ENCODE results near the gene KNCN. TPM values are rescaled to one million over a fixed set of nuclear protein-coding genes. Genes with fewer than 3 reads are reported as not detected.
A peak's percentile ranks its signal among the peaks of the same experiment; 100 is the strongest.

KNCN gene
- total RNA-seq, 1 donor from 2014 or later: not detected

DNA sequence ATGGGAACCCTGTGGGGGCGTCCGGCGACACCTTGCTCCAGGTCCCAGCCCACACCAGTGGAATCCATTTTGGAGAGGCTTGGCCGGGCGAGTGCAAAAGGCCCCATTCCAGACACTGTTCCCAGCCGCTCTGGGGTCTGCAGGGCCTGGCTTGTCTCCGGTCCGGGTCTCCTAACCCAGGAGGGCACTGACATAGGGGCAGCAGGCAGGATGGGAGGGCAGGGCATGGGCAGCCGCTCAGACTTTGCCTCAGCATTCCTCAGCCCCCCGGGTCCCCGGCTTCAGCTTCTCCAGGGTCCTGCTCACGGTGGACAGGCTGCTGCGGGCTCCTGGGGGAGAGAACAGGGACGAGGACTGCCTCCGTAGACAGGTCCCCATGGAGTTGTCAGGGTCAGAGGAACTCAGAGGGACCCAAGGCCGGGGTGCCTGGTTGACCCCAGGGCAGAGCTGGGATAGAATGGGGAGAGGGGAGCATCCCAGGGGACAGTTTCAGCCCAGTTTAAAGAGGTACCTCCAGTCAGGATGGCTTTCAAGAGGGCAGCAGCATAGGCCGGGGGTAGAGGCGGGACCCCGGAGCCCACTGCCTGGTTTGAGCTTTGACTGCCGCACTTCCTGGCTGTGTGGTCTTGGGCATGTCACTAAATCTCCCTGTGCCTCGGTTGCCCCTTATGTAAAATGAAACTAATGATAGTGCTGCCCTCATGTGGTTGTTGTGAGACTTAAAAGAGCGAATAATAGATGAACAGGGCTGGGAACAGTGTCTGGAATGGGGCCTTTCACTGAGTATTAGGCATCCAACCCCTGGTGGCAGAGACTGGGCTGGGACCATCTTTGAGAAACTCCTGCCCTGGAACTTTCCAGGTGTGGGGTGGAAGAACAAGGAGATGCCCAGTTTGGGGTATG is 3.7 kb downstream of the KNCN start:
- H3K27ac Mint-ChIP-seq: no peak overlapping the region
- H3K27me3 Mint-ChIP-seq: peaks cover 74% of the 10 kb centered on the region
- TF ChIP-seq, protein P1, sequence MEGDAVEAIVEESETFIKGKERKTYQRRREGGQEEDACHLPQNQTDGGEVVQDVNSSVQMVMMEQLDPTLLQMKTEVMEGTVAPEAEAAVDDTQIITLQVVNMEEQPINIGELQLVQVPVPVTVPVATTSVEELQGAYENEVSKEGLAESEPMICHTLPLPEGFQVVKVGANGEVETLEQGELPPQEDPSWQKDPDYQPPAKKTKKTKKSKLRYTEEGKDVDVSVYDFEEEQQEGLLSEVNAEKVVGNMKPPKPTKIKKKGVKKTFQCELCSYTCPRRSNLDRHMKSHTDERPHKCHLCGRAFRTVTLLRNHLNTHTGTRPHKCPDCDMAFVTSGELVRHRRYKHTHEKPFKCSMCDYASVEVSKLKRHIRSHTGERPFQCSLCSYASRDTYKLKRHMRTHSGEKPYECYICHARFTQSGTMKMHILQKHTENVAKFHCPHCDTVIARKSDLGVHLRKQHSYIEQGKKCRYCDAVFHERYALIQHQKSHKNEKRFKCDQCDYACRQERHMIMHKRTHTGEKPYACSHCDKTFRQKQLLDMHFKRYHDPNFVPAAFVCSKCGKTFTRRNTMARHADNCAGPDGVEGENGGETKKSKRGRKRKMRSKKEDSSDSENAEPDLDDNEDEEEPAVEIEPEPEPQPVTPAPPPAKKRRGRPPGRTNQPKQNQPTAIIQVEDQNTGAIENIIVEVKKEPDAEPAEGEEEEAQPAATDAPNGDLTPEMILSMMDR (IDR thresholded peaks at IDR 0.05; ENCODE audit: unreplicated experiment): peak; percentile 45
- no peak overlapping the region for H3K4me3 Mint-ChIP-seq (ENCODE audit: low read depth)
- H3K9me3 Mint-ChIP-seq (ENCODE audit: low read depth): no peaks in the 10 kb centered on the region
- peaks cover 2% of the 10 kb centered on the region for H3K4me1 Mint-ChIP-seq (ENCODE audit: low read depth)
- no peak for DNase-seq (ENCODE audit: low spot score, unreplicated experiment)
- H3K36me3 Mint-ChIP-seq (ENCODE audit: insufficient read depth): no peaks in the 10 kb centered on the region

DNA sequence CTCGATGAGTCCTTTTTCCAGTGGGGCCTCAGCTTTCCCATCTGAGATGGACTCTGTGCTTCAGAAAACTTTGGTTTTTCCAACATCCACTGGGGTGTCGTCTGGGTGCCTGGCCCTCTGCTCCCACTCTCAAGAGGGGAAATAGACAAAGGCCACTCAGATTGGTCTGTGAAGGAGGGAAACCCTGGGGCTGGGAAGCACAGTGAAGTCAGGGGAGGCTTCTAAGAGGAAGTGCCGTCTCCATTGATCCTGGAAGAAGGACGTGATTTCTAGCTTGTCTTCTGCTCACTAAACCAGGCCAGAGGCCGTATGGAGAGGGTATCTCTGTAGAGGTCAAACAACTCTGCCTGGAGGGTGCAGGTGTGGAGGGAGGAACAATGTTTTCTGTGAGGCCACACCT is 5.2 kb downstream of the KNCN start:
- Mint-ChIP-seq H3K4me3 (ENCODE audit: low read depth) (no peak overlapping the region), H3K36me3 (ENCODE audit: insufficient read depth) (no peaks in the 10 kb centered on the region), H3K9me3 (ENCODE audit: low read depth) (no peaks in the 10 kb centered on the region), H3K27me3 (peaks cover 79% of the 10 kb centered on the region), H3K27ac (no peak overlapping the region), H3K4me1 (ENCODE audit: low read depth) (peaks cover 2% of the 10 kb centered on the region)
- DNase-seq (ENCODE audit: low spot score, unreplicated experiment): no peak
- TF ChIP-seq, protein P1 (IDR thresholded peaks at IDR 0.05; ENCODE audit: unreplicated experiment): no peak

DNA sequence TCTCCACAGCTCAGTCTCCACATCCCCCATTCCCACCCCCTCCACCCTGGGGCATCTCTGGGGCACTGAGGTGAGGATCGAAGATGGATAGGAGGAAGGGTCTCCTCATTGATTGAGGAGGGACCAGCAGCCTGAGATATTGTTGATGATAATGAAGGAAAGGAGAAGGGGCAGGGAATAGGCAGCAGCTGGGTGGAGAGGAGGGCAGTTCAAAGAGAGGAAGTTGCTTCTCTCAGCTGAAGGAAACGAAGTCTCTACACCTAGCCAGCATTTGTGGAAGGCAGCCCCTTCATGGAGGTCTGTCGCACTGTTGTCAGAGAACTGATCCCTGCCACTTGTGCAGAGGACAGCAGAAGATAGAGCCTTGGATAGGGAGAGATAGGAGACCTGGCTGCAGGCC is 5.7 kb downstream of the KNCN start:
- Mint-ChIP-seq H3K4me1 (ENCODE audit: low read depth) (peaks cover 2% of the 10 kb centered on the region), H3K4me3 (ENCODE audit: low read depth) (no peak overlapping the region), H3K27ac (no peak overlapping the region), H3K36me3 (ENCODE audit: insufficient read depth) (no peaks in the 10 kb centered on the region), H3K27me3 (peaks cover 79% of the 10 kb centered on the region), H3K9me3 (ENCODE audit: low read depth) (no peaks in the 10 kb centered on the region)
- DNase-seq (ENCODE audit: low spot score, unreplicated experiment): no peak
- TF ChIP-seq, protein P1 (IDR thresholded peaks at IDR 0.05; ENCODE audit: unreplicated experiment): no peak

DNA sequence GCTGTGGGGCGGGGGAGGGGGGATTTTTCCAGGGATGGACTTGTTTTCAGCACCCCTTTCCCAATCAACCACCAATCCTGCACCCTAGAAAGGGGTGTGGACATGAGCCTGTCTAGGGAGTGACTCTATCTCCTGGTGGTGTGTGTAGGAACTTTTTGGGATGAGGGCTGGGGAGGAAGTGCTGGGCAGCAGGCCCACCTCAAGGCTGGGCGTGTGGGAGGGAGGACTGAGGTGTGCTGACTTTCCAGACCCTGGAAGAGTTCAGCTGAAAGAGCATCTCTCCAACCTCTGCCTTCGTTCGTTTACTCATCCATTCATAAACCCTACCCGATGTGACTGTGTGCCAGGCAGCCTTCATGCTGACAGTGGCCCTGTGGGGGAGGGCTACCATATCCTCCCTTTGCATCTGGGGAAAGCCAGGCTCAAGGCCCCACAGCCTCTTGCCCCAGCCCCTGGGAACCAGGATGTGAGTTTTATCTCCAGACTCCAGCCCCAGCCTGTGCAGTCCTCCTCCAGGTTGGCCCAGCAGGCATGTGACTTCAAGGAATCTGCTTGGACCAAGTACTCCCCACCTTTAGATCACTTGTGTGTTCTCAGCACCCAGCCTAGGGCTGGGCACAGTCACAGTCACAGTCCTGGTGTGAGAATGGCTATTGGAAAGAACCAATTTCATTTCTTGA is 6.7 kb downstream of the KNCN start:
- peaks cover 83% of the 10 kb centered on the region for H3K27me3 Mint-ChIP-seq
- DNase-seq (ENCODE audit: low spot score, unreplicated experiment): no peak
- no peak overlapping the region for H3K27ac Mint-ChIP-seq
- H3K9me3 Mint-ChIP-seq (ENCODE audit: low read depth): no peaks in the 10 kb centered on the region
- peaks cover 2% of the 10 kb centered on the region for H3K4me1 Mint-ChIP-seq (ENCODE audit: low read depth)
- no peak overlapping the region for H3K4me3 Mint-ChIP-seq (ENCODE audit: low read depth)
- no peaks in the 10 kb centered on the region for H3K36me3 Mint-ChIP-seq (ENCODE audit: insufficient read depth)
- TF ChIP-seq, protein P1 (IDR thresholded peaks at IDR 0.05; ENCODE audit: unreplicated experiment): no peak

DNA sequence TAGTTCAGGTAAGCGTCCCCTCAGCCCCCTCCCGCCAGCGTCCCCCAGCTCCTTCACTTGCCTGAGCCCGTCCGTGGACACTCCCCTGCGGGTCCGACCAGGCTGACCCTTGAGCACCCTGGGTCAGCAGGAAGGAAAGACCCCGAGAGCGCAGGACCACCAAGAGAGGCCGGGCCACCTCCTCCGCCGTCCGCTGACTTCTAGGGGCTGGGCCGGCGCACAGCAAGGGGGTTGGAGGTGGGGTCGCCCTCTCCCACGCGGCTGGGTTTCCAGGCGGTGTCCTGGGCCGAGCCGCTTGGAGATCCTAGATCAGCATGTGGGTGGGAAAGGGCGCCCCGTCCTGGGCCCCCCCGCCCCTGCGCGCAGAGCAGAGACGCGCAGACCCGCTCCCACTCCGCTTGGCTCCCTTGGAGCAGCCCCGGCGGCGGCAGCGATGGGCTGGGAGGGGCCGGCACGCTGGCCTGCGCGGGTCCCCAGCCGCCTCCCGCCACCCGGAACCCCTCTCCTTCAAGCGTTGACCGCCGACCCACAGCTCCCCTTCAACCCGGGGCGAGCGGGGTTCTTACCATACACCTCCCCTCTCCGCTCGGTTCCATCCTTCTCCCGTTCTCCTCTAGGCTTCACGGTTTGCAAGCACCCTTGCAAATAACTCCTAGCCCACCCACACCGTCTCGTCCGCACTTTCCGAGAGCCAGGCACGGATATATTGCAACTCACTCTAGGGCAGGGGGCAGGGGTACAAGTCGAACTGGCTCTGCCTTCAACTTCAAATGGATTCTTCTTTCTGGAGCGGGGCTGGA is 7.5 kb downstream of the KNCN start:
- no peaks in the 10 kb centered on the region for H3K9me3 Mint-ChIP-seq (ENCODE audit: low read depth)
- no peak for DNase-seq (ENCODE audit: low spot score, unreplicated experiment)
- TF ChIP-seq, protein P1 (IDR thresholded peaks at IDR 0.05; ENCODE audit: unreplicated experiment): no peak
- H3K36me3 Mint-ChIP-seq (ENCODE audit: insufficient read depth): no peaks in the 10 kb centered on the region
- no peak overlapping the region for H3K27ac Mint-ChIP-seq
- H3K4me3 Mint-ChIP-seq (ENCODE audit: low read depth): peak overlapping the region; percentile 44
- H3K4me1 Mint-ChIP-seq (ENCODE audit: low read depth): peaks cover 2% of the 10 kb centered on the region
- H3K27me3 Mint-ChIP-seq: peaks cover 77% of the 10 kb centered on the region

Data from progenitor cell of endocrine pancreas (in vitro differentiated cells).